Measurements from ENCODE around the gene BDH1.
"Not testable (repeated sequence)": the region's sequence is repeated elsewhere in the genome, so short reads cannot be mapped to it uniquely, and the experiment has no call there.

Gene BDH1

GRCh38 chr3:197592361-197593045 is 36.7 kb upstream of the BDH1 start:
- Histone ChIP-seq H3K4me3 (ENCODE audit: low read length) (no peak overlapping the region), H3K27me3 (ENCODE audit: control insufficient read depth, insufficient read depth, low read length) (peaks cover 13% of the 10 kb centered on the region), H3K4me1 (ENCODE audit: control insufficient read depth, insufficient read depth, low read length) (no peaks in the 10 kb centered on the region), H3K4me2 (ENCODE audit: low read length) (no peak overlapping the region), H3K9me3 (replicated peaks; ENCODE audit: low read length) (no peaks in the 10 kb centered on the region), H3K9ac (ENCODE audit: low read depth, low read length) (no peak overlapping the region), H3K36me3 (ENCODE audit: insufficient read depth, low read length) (no peaks in the 10 kb centered on the region)

- H3K4me3 ChIP-seq (ENCODE audit: low read length): no peak overlapping the region
- H3K27me3 ChIP-seq (ENCODE audit: control insufficient read depth, insufficient read depth, low read length): peaks cover 14% of the 10 kb centered on the region
- no peak overlapping the region for H3K9ac ChIP-seq (ENCODE audit: low read depth, low read length)
- H3K9me3 ChIP-seq (replicated peaks; ENCODE audit: low read length): no peaks in the 10 kb centered on the region
- H3K36me3 ChIP-seq (ENCODE audit: insufficient read depth, low read length): no peaks in the 10 kb centered on the region
- no peak overlapping the region for H3K4me2 ChIP-seq (ENCODE audit: low read length)
- no peaks in the 10 kb centered on the region for H3K4me1 ChIP-seq (ENCODE audit: control insufficient read depth, insufficient read depth, low read length)
Observed at GRCh38 chr3:197591816-197592215, 36.0 kb upstream of the BDH1 start.

GRCh38 chr3:197590313-197590962 is 34.7 kb upstream of the BDH1 start:
- H3K36me3 ChIP-seq (ENCODE audit: insufficient read depth, low read length): no peaks in the 10 kb centered on the region
- H3K4me1 ChIP-seq (ENCODE audit: control insufficient read depth, insufficient read depth, low read length): no peaks in the 10 kb centered on the region
- no peaks in the 10 kb centered on the region for H3K9me3 ChIP-seq (replicated peaks; ENCODE audit: low read length)
- H3K9ac ChIP-seq (ENCODE audit: low read depth, low read length): no peak overlapping the region
- H3K27me3 ChIP-seq (ENCODE audit: control insufficient read depth, insufficient read depth, low read length): peaks cover 10% of the 10 kb centered on the region
- no peak overlapping the region for H3K4me3 ChIP-seq (ENCODE audit: low read length)
- no peak overlapping the region for H3K4me2 ChIP-seq (ENCODE audit: low read length)

GRCh38 chr3:197589545-197589944 is 33.8 kb upstream of the BDH1 start:
- no peak overlapping the region for H3K4me2 ChIP-seq (ENCODE audit: low read length)
- no peak overlapping the region for H3K9ac ChIP-seq (ENCODE audit: low read depth, low read length)
- no peaks in the 10 kb centered on the region for H3K9me3 ChIP-seq (replicated peaks; ENCODE audit: low read length)
- no peaks in the 10 kb centered on the region for H3K36me3 ChIP-seq (ENCODE audit: insufficient read depth, low read length)
- peaks cover 11% of the 10 kb centered on the region for H3K27me3 ChIP-seq (ENCODE audit: control insufficient read depth, insufficient read depth, low read length)
- H3K4me1 ChIP-seq (ENCODE audit: control insufficient read depth, insufficient read depth, low read length): no peaks in the 10 kb centered on the region
- no peak overlapping the region for H3K4me3 ChIP-seq (ENCODE audit: low read length)

- H3K9me3 ChIP-seq (replicated peaks; ENCODE audit: low read length); H3K36me3 ChIP-seq (ENCODE audit: insufficient read depth, low read length); H3K4me3 ChIP-seq (ENCODE audit: low read length); H3K4me1 ChIP-seq (ENCODE audit: control insufficient read depth, insufficient read depth, low read length); H3K4me2 ChIP-seq (ENCODE audit: low read length); H3K9ac ChIP-seq (ENCODE audit: low read depth, low read length): not testable (repeated sequence)
- H3K27me3 ChIP-seq (ENCODE audit: control insufficient read depth, insufficient read depth, low read length): peaks cover 13% of the 10 kb centered on the region
Observed at GRCh38 chr3:197586768-197587167, 31.0 kb upstream of the BDH1 start.

GRCh38 chr3:197586181-197586580 is 30.4 kb upstream of the BDH1 start:
- Histone ChIP-seq H3K4me2 (ENCODE audit: low read length) (no peak overlapping the region), H3K27me3 (ENCODE audit: control insufficient read depth, insufficient read depth, low read length) (peaks cover 13% of the 10 kb centered on the region), H3K4me1 (ENCODE audit: control insufficient read depth, insufficient read depth, low read length) (no peaks in the 10 kb centered on the region), H3K36me3 (ENCODE audit: insufficient read depth, low read length) (no peaks in the 10 kb centered on the region), H3K9me3 (replicated peaks; ENCODE audit: low read length) (no peaks in the 10 kb centered on the region), H3K9ac (ENCODE audit: low read depth, low read length) (no peak overlapping the region), H3K4me3 (ENCODE audit: low read length) (no peak overlapping the region)

- peaks cover 13% of the 10 kb centered on the region for H3K27me3 ChIP-seq (ENCODE audit: control insufficient read depth, insufficient read depth, low read length)
- no peaks in the 10 kb centered on the region for H3K9me3 ChIP-seq (replicated peaks; ENCODE audit: low read length)
- no peak overlapping the region for H3K9ac ChIP-seq (ENCODE audit: low read depth, low read length)
- H3K36me3 ChIP-seq (ENCODE audit: insufficient read depth, low read length): no peaks in the 10 kb centered on the region
- H3K4me1 ChIP-seq (ENCODE audit: control insufficient read depth, insufficient read depth, low read length): no peaks in the 10 kb centered on the region
- H3K4me2 ChIP-seq (ENCODE audit: low read length): no peak overlapping the region
- H3K4me3 ChIP-seq (ENCODE audit: low read length): no peak overlapping the region
Observed at GRCh38 chr3:197584733-197585132, 29.0 kb upstream of the BDH1 start.

- Histone ChIP-seq H3K9ac (ENCODE audit: low read depth, low read length) (no peak overlapping the region), H3K36me3 (ENCODE audit: insufficient read depth, low read length) (no peaks in the 10 kb centered on the region), H3K4me3 (ENCODE audit: low read length) (no peak overlapping the region), H3K9me3 (replicated peaks; ENCODE audit: low read length) (no peaks in the 10 kb centered on the region), H3K4me1 (ENCODE audit: control insufficient read depth, insufficient read depth, low read length) (no peaks in the 10 kb centered on the region), H3K4me2 (ENCODE audit: low read length) (no peak overlapping the region), H3K27me3 (ENCODE audit: control insufficient read depth, insufficient read depth, low read length) (peaks cover 13% of the 10 kb centered on the region)
Observed at GRCh38 chr3:197583371-197583770, 27.6 kb upstream of the BDH1 start.

- Histone ChIP-seq H3K4me3 (ENCODE audit: low read length) (no peak overlapping the region), H3K36me3 (ENCODE audit: insufficient read depth, low read length) (no peaks in the 10 kb centered on the region), H3K27me3 (ENCODE audit: control insufficient read depth, insufficient read depth, low read length) (peaks cover 19% of the 10 kb centered on the region), H3K9me3 (replicated peaks; ENCODE audit: low read length) (no peaks in the 10 kb centered on the region), H3K4me2 (ENCODE audit: low read length) (no peak overlapping the region), H3K4me1 (ENCODE audit: control insufficient read depth, insufficient read depth, low read length) (no peaks in the 10 kb centered on the region), H3K9ac (ENCODE audit: low read depth, low read length) (no peak overlapping the region)
Observed at GRCh38 chr3:197580253-197580691, 24.5 kb upstream of the BDH1 start.

- Histone ChIP-seq H3K4me1 (ENCODE audit: control insufficient read depth, insufficient read depth, low read length) (no peaks in the 10 kb centered on the region), H3K9me3 (replicated peaks; ENCODE audit: low read length) (no peaks in the 10 kb centered on the region), H3K36me3 (ENCODE audit: insufficient read depth, low read length) (no peaks in the 10 kb centered on the region), H3K9ac (ENCODE audit: low read depth, low read length) (no peak overlapping the region), H3K4me2 (ENCODE audit: low read length) (no peak overlapping the region), H3K4me3 (ENCODE audit: low read length) (no peak overlapping the region), H3K27me3 (ENCODE audit: control insufficient read depth, insufficient read depth, low read length) (peaks cover 34% of the 10 kb centered on the region)
Observed at GRCh38 chr3:197578376-197578775, 22.6 kb upstream of the BDH1 start.

- Histone ChIP-seq H3K4me1 (ENCODE audit: control insufficient read depth, insufficient read depth, low read length) (no peaks in the 10 kb centered on the region), H3K9me3 (replicated peaks; ENCODE audit: low read length) (no peaks in the 10 kb centered on the region), H3K36me3 (ENCODE audit: insufficient read depth, low read length) (no peaks in the 10 kb centered on the region), H3K27me3 (ENCODE audit: control insufficient read depth, insufficient read depth, low read length) (peaks cover 34% of the 10 kb centered on the region), H3K4me3 (ENCODE audit: low read length) (no peak overlapping the region), H3K4me2 (ENCODE audit: low read length) (no peak overlapping the region), H3K9ac (ENCODE audit: low read depth, low read length) (no peak overlapping the region)
Observed at GRCh38 chr3:197577366-197578074, 21.8 kb upstream of the BDH1 start.
